A549 (cell line): ENCODE data around the gene MARK2. TPM values are rescaled to one million over a fixed set of nuclear protein-coding genes. Genes with fewer than 3 reads are reported as not detected.

ENCODE experiments used
- ATAC-seq, 2 experiments: fragments of 200-7000 bp in 1 of 2; fragments of >200 bp in 1 of 2; cut with Nextera tagmentation in 1 of 2; cut with Tn5 transposase in 1 of 2; 3 replicates each; pipeline versions ENCODE4 v1.8.0 to v1.9.1; 2018 to 2020; ENCODE audit warnings: mild to moderate bottlenecking in 1 of 2, moderate library complexity in 1 of 2
- CTCF ChIA-PET: fragments of 300-600 bp; sonication (Branson Sonifier 250); formaldehyde crosslinking; extraction: SDS; loops from one replicate; lab custom pipeline; 2021; ENCODE audit warnings: antibody characterized with exemption, inconsistent platforms; lab: Yijun Ruan, JAX
- POLR2A ChIA-PET: fragments of 350-600 bp; formaldehyde crosslinking; extraction: SDS; loops from one replicate; lab custom pipeline; 2021; ENCODE audit warnings: antibody characterized with exemption, inconsistent platforms; lab: Yijun Ruan, JAX
- DNase-seq, 2 experiments: peaks; one replicate each; pipeline versions ENCODE4 v3.0.0 to v3.0.0-alpha.2; 2011 to 2016; ENCODE audit warnings: low read depth in 1 of 2, low spot score in 1 of 2
- FAIRE-seq: peaks from 2 replicates; lab custom pipeline; 2011; peaks lifted over from hg19 to GRCh38; lab: Jason Lieb, UNC
- H3K27ac ChIP-seq, 2 experiments: fragments of >200 bp; sonication (Bioruptor Twin); formaldehyde crosslinking; 3 replicates each; pipeline ENCODE4 v1.5.1; 2016 to 2017
- H3K4me1 ChIP-seq: fragments of >200 bp; sonication (Bioruptor Twin); formaldehyde crosslinking; 3 replicates; pipeline ENCODE4 v1.6.1; 2016
- H3K4me2 ChIP-seq: fragments of >200 bp; sonication (Bioruptor Twin); formaldehyde crosslinking; 3 replicates; pipeline ENCODE4 v1.6.1; 2016
- H3K4me3 ChIP-seq: fragments of >200 bp; sonication (Bioruptor Twin); formaldehyde crosslinking; 3 replicates; pipeline ENCODE4 v1.5.1; 2016
- H3K9me3 ChIP-seq: fragments of >200 bp; sonication (Bioruptor Twin); formaldehyde crosslinking; 3 replicates; pipeline ENCODE4 v1.6.1; 2016
- FOSB ChIP-seq: fragments of 250-450 bp; sonication (Bioruptor Pico); IDR thresholded peaks from 2 replicates; pipeline ENCODE4 v1.5.0; 2020; ENCODE audit warnings: mild to moderate bottlenecking, moderate library complexity
- FOXS1 ChIP-seq: fragments of 250-450 bp; sonication (Bioruptor Pico); IDR thresholded peaks from 2 replicates; pipeline ENCODE4 v1.5.0; 2020; ENCODE audit warnings: mild to moderate bottlenecking, moderate library complexity
- HOXA7 ChIP-seq: fragments of 250-450 bp; sonication (Bioruptor Pico); IDR thresholded peaks from 2 replicates; pipeline ENCODE4 v1.5.0; 2020; ENCODE audit warnings: mild to moderate bottlenecking, moderate library complexity
- HOXB5 ChIP-seq: fragments of 250-450 bp; sonication (Bioruptor Pico); IDR thresholded peaks from 2 replicates; pipeline ENCODE4 v1.5.0; 2020; ENCODE audit warnings: mild to moderate bottlenecking, moderate library complexity
- JUN ChIP-seq, 2 experiments: fragments of >200 bp; sonication (Bioruptor Twin); formaldehyde crosslinking; IDR thresholded peaks; 2 replicates in 1 of 2; 3 replicates in 1 of 2; pipeline ENCODE4 v1.6.1; 2016 to 2017
- JUNB ChIP-seq: fragments of >200 bp; sonication (Bioruptor Twin); formaldehyde crosslinking; IDR thresholded peaks from 2 replicates; pipeline ENCODE4 v1.6.1; 2016
- KDM1A ChIP-seq: fragments of 200-600 bp; sonication (generic); IDR thresholded peaks from 2 replicates; pipeline ENCODE4 v1.6.1; 2016; ENCODE audit warnings: low read depth, mild to moderate bottlenecking
- MAZ ChIP-seq: fragments of 150-350 bp; IDR thresholded peaks from 2 replicates; pipeline ENCODE4 v1.6.1; 2014; ENCODE audit warnings: antibody characterized with exemption, low read depth, low read length, borderline replicate concordance
- NPAS2 ChIP-seq: fragments of 250-450 bp; sonication (Bioruptor Pico); IDR thresholded peaks from 2 replicates; pipeline ENCODE4 v1.8.0; 2022; ENCODE audit warnings: mild to moderate bottlenecking, moderate library complexity, borderline replicate concordance
- PHF8 ChIP-seq: fragments of 200-600 bp; sonication (generic); IDR thresholded peaks from 2 replicates; pipeline ENCODE4 v1.6.1; 2016; ENCODE audit warnings: low read depth, mild to moderate bottlenecking, antibody characterized with exemption, moderate library complexity, borderline replicate concordance
- RAD21 ChIP-seq, 2 experiments: fragments of >200 bp in 1 of 2; sonication (Bioruptor Twin) in 1 of 2; formaldehyde crosslinking in 1 of 2; IDR thresholded peaks in 1 of 2; conservative IDR thresholded peaks in 1 of 2; 2 replicates in 1 of 2; 3 replicates in 1 of 2; pipeline ENCODE4 v1.6.1; 2012 to 2018; ENCODE audit warnings: inconsistent platforms in 1 of 2
- RARB ChIP-seq: fragments of 250-450 bp; sonication (Bioruptor Pico); IDR thresholded peaks from 2 replicates; pipeline ENCODE4 v1.8.0; 2021; ENCODE audit warnings: mild to moderate bottlenecking, moderate library complexity
- RCOR1 ChIP-seq: fragments of 150-350 bp; IDR thresholded peaks from 2 replicates; pipeline ENCODE4 v1.6.1; 2014; ENCODE audit warnings: antibody characterized with exemption, low read length, low read depth
- SREBF2 ChIP-seq: fragments of 450-650 bp; IDR thresholded peaks from 2 replicates; pipeline ENCODE4 v1.6.1; 2014; ENCODE audit warnings: mild to moderate bottlenecking, moderate library complexity
- ZNF302 ChIP-seq: fragments of 250-450 bp; sonication (Bioruptor Pico); IDR thresholded peaks from 2 replicates; pipeline ENCODE4 v1.9.0; 2021; ENCODE audit warnings: inconsistent platforms, mild to moderate bottlenecking, moderate library complexity
- WGBS: methylation state at CpG from one replicate; pipeline ENCODE4 v1.1.6; 2017; ENCODE audit errors: missing lambda C conversion rate; 5-methylcytosine and 5-hydroxymethylcytosine counted together
- polyA plus RNA-seq, 4 experiments: library from polyadenylated mRNA; depleted of rRNA in 3 of 4; stranded (reverse); fragments of >200 nt; fragmentation: RNase III in 1 of 4; extraction: RNeasy Plus Mini Kit Qiagen cat#74134 plus additional on column Dnase treatment in 1 of 4; gene quantifications; 2 replicates in 3 of 4; 3 replicates in 1 of 4; pipeline ENCODE4 v1.2.3, GENCODE V29; 2011 to 2017
- TF ChIP-seq, protein P1 (sequence below): fragments of >200 bp; sonication (Bioruptor Twin); formaldehyde crosslinking; IDR thresholded peaks from 3 replicates; pipeline ENCODE4 v1.5.1; 2016
- TF ChIP-seq, protein P2 (sequence below): fragments of 200-600 bp; sonication (generic); IDR thresholded peaks from 2 replicates; pipeline ENCODE4 v1.6.1; 2016; ENCODE audit warnings: antibody characterized with exemption, mild to moderate bottlenecking, moderate library complexity
- TF ChIP-seq, protein P3 (sequence below): fragments of >200 bp; sonication (Bioruptor Twin); formaldehyde crosslinking; IDR thresholded peaks from 2 replicates; pipeline ENCODE4 v1.6.1; 2016
- TF ChIP-seq, protein P4 (sequence below): fragments of 250-450 bp; sonication (Bioruptor Pico); IDR thresholded peaks from 2 replicates; pipeline ENCODE4 v1.5.0; 2021; ENCODE audit warnings: mild to moderate bottlenecking, moderate library complexity, borderline replicate concordance

MARK2 gene
- polyA plus RNA-seq, 2 of the 4 experiments (the other 2 are of a cell fraction), result 20.2 to 28.4 TPM

DNA sequence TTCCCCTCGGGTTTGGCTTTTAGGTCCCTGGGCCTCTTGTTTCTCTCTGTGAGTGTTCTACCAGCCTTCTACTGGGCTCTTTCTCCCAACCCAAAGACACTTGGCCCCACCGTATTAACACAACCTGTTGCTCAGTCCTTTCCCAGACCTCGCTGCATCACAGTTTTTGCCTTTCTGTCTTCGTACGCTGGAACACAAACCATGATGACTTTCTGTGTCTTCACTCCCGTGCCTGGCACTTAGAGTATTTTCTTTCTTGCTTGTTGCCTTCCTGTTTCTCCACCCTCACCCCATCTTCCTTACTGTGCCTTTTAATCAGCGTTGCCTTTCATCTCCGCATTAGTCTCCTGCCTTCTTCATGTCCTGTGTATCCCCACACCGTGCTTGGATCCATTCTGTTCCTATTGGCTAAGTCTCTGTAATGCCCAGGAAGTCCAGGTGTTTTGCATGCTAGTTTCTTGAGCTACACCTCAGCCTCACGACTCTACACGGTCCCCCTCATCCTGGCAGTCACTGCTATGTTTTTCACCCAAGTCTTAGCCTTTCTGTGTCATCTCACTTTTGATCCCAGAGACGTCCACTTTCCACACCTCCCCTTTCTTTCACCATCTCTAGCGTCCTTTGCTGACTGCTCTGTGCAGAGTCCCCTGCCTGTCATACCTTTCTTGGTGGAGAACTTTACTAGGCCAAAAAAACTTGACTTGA is 1.6 kb downstream of the MARK2 start:
- H3K27ac ChIP-seq, result peak overlapping the region; percentile 95 to 97; a peak in 5 of 6 replicates
- POLR2A ChIA-PET, result no interaction called here
- TF ChIP-seq, protein P1, sequence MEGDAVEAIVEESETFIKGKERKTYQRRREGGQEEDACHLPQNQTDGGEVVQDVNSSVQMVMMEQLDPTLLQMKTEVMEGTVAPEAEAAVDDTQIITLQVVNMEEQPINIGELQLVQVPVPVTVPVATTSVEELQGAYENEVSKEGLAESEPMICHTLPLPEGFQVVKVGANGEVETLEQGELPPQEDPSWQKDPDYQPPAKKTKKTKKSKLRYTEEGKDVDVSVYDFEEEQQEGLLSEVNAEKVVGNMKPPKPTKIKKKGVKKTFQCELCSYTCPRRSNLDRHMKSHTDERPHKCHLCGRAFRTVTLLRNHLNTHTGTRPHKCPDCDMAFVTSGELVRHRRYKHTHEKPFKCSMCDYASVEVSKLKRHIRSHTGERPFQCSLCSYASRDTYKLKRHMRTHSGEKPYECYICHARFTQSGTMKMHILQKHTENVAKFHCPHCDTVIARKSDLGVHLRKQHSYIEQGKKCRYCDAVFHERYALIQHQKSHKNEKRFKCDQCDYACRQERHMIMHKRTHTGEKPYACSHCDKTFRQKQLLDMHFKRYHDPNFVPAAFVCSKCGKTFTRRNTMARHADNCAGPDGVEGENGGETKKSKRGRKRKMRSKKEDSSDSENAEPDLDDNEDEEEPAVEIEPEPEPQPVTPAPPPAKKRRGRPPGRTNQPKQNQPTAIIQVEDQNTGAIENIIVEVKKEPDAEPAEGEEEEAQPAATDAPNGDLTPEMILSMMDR, result no peak
- TF ChIP-seq, protein P2, sequence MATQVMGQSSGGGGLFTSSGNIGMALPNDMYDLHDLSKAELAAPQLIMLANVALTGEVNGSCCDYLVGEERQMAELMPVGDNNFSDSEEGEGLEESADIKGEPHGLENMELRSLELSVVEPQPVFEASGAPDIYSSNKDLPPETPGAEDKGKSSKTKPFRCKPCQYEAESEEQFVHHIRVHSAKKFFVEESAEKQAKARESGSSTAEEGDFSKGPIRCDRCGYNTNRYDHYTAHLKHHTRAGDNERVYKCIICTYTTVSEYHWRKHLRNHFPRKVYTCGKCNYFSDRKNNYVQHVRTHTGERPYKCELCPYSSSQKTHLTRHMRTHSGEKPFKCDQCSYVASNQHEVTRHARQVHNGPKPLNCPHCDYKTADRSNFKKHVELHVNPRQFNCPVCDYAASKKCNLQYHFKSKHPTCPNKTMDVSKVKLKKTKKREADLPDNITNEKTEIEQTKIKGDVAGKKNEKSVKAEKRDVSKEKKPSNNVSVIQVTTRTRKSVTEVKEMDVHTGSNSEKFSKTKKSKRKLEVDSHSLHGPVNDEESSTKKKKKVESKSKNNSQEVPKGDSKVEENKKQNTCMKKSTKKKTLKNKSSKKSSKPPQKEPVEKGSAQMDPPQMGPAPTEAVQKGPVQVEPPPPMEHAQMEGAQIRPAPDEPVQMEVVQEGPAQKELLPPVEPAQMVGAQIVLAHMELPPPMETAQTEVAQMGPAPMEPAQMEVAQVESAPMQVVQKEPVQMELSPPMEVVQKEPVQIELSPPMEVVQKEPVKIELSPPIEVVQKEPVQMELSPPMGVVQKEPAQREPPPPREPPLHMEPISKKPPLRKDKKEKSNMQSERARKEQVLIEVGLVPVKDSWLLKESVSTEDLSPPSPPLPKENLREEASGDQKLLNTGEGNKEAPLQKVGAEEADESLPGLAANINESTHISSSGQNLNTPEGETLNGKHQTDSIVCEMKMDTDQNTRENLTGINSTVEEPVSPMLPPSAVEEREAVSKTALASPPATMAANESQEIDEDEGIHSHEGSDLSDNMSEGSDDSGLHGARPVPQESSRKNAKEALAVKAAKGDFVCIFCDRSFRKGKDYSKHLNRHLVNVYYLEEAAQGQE, result no peak
- TF ChIP-seq ZNF302 (CRISPR knock-in tag) (no peak), SREBF2 (no peak), PHF8 (no peak), FOSB (CRISPR knock-in tag) (no peak), JUN (IDR thresholded peaks at IDR 0.05) (no peak), HOXB5 (CRISPR knock-in tag) (no peak), MAZ (no peak)
- TF ChIP-seq, protein P3, sequence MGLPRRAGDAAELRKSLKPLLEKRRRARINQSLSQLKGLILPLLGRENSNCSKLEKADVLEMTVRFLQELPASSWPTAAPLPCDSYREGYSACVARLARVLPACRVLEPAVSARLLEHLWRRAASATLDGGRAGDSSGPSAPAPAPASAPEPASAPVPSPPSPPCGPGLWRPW, result no peak
- no peak for FAIRE-seq
- no peaks in the 10 kb centered on the region for H3K9me3 ChIP-seq
- H3K4me3 ChIP-seq, result peak overlapping the region; percentile 75
- ATAC-seq, result no peak
- 41% methylated on average over 13 of the region's 13 CpGs for WGBS
- no peak for DNase-seq
- CTCF ChIA-PET, result interaction anchor here (0.9 to 7.5 kb wide), 7 partner anchors 8 to 308 kb away, joined by 3 to 236 read pairs (median 3); partner anchors contain the start of gene ZFTA
- H3K4me2 ChIP-seq, result peak overlapping the region; percentile 96
- H3K4me1 ChIP-seq, result peaks cover 53% of the 10 kb centered on the region

GRCh38 chr11:63841554-63841953 is 2.6 kb downstream of the MARK2 start:
- DNase-seq (no peak), ATAC-seq (no peak)
- H3K4me1 ChIP-seq, result peaks cover 58% of the 10 kb centered on the region

More at GRCh38 chr11:63841554-63841953, 2.6 kb downstream of the MARK2 start:
- ChIA-PET CTCF (interaction anchor here (0.6 to 1.2 kb wide), 3 partner anchors 18 to 307 kb away, joined by 3 read pairs; no protein-coding TSS in a partner anchor), POLR2A (interaction anchor here (0.6 kb wide), 1 partner anchor 20 kb away, joined by 3 read pairs; no protein-coding TSS in a partner anchor)
- H3K4me2 ChIP-seq, result peak overlapping the region; percentile 96
- peak overlapping the region; percentile 75; the same call in 2 of the 3 replicates for H3K4me3 ChIP-seq
- peak overlapping the region in 1 of 2 experiments; percentile 20; a peak in 1 of 6 replicates for H3K27ac ChIP-seq
- WGBS, result 47% methylated on average over 3 of the region's 3 CpGs
- TF ChIP-seq JUNB (no peak), RARB (CRISPR knock-in tag) (no peak), MAZ (no peak), RAD21 (conservative IDR thresholded peaks at IDR 0.05 in 1 of 2, IDR thresholded peaks at IDR 0.05 in 1 of 2) (no peak), KDM1A (no peak), FOXS1 (CRISPR knock-in tag) (no peak), NPAS2 (no peak), RCOR1 (no peak), HOXA7 (CRISPR knock-in tag) (no peak)
- TF ChIP-seq, protein P2, result no peak
- TF ChIP-seq, protein P4, sequence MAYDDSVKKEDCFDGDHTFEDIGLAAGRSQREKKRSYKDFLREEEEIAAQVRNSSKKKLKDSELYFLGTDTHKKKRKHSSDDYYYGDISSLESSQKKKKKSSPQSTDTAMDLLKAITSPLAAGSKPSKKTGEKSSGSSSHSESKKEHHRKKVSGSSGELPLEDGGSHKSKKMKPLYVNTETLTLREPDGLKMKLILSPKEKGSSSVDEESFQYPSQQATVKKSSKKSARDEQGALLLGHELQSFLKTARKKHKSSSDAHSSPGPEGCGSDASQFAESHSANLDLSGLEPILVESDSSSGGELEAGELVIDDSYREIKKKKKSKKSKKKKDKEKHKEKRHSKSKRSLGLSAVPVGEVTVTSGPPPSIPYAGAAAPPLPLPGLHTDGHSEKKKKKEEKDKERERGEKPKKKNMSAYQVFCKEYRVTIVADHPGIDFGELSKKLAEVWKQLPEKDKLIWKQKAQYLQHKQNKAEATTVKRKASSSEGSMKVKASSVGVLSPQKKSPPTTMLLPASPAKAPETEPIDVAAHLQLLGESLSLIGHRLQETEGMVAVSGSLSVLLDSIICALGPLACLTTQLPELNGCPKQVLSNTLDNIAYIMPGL, result no peak
- FAIRE-seq, result no peak
- no peaks in the 10 kb centered on the region for H3K9me3 ChIP-seq
